ENCODE measurements around the gene TMEM181.

Gene TMEM181

DNA sequence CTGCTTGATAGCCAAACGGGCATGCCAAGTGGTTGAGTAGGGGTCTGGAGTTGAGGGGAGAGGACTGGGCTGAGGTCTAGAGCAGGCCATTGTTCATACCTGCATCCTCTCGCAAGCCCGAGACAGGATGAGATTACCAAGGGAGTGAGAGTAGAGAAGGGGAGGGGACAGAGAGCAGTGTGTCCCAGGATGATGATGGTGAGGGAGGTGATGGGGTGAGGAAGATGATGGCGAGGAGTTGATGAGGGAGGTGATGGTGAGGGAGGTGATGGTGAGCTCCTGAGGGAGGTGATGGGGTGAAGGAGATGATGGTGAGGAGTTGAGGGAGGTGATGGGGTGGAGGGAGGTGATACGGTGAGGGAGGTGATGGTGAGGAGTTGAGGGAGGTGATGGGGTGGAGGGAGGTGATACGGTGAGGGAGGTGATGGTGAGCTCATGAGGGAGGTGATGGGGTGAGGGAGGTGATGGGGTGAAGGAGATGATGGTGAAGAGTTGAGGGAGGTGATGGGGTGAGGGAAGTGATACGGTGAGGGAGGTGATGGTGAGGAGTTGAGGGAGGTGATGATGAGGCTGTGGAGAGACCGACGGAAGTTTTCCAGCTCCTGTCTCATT is 6.4 kb downstream of the TMEM181 start:
- no peak for DNase-seq (ENCODE audit: low spot score)
- TF ChIP-seq, protein P1, sequence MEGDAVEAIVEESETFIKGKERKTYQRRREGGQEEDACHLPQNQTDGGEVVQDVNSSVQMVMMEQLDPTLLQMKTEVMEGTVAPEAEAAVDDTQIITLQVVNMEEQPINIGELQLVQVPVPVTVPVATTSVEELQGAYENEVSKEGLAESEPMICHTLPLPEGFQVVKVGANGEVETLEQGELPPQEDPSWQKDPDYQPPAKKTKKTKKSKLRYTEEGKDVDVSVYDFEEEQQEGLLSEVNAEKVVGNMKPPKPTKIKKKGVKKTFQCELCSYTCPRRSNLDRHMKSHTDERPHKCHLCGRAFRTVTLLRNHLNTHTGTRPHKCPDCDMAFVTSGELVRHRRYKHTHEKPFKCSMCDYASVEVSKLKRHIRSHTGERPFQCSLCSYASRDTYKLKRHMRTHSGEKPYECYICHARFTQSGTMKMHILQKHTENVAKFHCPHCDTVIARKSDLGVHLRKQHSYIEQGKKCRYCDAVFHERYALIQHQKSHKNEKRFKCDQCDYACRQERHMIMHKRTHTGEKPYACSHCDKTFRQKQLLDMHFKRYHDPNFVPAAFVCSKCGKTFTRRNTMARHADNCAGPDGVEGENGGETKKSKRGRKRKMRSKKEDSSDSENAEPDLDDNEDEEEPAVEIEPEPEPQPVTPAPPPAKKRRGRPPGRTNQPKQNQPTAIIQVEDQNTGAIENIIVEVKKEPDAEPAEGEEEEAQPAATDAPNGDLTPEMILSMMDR (IDR thresholded peaks at IDR 0.05; ENCODE audit: extremely low read depth, missing control alignments), result no peak

DNA sequence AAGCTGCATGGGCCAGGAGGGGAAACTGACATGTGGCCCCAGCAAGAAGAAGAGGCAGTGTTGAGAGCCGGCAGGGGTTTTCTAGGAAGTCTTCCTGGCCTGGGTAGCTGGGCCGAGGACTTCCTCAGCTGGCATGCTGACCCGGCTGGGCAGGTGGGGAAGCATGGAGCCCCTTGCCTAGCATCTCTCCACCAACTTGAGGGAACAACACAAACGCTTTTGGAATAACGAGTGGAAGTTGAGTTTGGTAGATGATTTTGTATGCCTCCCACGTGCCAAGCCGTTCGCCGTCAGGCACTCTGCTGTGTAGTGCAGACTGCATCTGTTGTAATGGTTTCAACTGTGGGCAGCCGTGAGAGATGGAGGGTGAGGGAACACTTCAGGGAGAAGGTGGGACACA is 7.3 kb downstream of the TMEM181 start:
- no peak for DNase-seq (ENCODE audit: low spot score)
- TF ChIP-seq, protein P1 (IDR thresholded peaks at IDR 0.05; ENCODE audit: extremely low read depth, missing control alignments), result no peak

DNA sequence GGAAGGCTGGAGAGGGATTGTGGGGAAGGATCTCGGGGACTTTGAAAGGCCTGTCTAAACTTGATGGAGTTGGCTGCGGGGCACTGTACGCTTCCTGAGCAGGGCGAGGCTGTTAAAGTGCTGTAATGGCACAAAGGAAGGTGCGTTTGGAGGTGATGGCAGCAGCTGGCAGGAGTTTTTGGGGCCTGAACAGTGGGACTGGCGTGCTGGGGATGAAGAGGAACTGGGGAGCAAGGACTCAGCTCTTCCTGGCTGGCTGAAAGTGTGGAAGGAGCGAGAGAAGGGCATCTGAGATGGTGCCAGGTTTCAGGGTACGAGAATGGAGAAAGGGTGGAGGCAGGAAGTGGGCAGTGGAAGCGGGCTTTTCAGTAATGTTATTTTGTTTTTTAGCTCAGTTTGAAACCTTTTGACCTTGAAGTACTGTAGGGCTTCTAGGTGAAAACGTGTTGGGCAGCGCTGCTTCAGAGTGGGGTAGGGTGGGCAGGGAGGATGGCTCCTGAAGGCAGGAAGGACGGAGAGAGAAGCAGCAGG is 8.0 kb downstream of the TMEM181 start:
- no peak for DNase-seq (ENCODE audit: low spot score)
- TF ChIP-seq, protein P1 (IDR thresholded peaks at IDR 0.05; ENCODE audit: extremely low read depth, missing control alignments), result no peak

DNA sequence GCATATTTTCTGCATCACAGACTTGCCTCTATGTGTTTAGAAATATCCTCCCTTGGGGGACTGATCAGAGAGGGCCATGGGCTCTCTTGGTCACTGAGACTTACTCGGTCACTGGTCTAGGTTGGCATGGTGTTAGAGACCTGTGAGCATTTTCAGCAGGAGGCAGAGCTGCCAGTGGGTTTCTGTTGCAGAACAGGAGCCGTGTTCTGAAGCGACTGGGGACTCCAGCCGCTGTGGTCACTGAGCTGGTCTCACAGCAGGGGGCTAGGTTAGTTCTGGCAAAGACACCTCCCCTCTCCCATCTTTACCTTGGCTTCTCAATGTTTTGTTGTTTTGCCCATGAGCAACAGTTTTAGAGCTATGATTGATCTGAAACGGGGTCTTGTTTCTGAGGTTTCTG is 8.7 kb downstream of the TMEM181 start:
- TF ChIP-seq, protein P1 (IDR thresholded peaks at IDR 0.05; ENCODE audit: extremely low read depth, missing control alignments), result no peak
- DNase-seq (ENCODE audit: low spot score), result no peak

DNA sequence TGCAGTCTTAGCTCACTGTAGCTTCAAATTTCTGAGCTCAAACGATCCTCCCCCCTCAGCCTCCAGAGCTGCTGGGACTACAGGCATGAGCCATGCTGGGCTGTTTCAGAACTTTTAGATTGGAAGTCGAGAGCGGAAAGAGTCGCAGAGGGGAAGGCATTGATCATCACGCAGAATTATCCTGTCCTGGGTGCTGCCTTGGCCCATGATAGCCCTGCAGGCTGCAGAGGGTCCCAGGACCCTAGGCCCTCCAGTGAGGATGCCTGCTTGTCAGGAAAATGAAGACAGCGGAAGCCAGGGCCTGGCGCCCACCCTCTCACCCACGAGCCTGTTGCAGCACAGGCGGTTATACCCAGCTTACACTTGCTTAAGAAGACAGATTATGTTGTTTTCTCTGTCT is 9.1 kb downstream of the TMEM181 start:
- TF ChIP-seq, protein P1 (IDR thresholded peaks at IDR 0.05; ENCODE audit: extremely low read depth, missing control alignments), result no peak
- no peak for DNase-seq (ENCODE audit: low spot score)

DNA sequence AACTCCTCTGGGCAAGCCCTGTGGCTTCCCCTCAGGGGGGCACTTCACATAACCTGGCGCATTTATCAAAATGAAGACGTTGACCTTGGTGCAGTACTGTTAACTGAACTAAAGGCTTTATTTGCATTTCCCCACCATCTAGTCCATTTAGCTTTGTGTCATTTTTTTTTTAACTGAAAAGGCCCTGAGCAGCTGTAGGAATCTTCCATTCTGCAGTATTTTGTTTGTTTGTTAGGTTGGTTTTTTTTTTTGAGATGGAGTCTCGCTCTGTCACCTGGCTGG is 10.7 kb downstream of the TMEM181 start:
- no peak for DNase-seq (ENCODE audit: low spot score)
- TF ChIP-seq, protein P1 (IDR thresholded peaks at IDR 0.05; ENCODE audit: extremely low read depth, missing control alignments), result no peak

DNA sequence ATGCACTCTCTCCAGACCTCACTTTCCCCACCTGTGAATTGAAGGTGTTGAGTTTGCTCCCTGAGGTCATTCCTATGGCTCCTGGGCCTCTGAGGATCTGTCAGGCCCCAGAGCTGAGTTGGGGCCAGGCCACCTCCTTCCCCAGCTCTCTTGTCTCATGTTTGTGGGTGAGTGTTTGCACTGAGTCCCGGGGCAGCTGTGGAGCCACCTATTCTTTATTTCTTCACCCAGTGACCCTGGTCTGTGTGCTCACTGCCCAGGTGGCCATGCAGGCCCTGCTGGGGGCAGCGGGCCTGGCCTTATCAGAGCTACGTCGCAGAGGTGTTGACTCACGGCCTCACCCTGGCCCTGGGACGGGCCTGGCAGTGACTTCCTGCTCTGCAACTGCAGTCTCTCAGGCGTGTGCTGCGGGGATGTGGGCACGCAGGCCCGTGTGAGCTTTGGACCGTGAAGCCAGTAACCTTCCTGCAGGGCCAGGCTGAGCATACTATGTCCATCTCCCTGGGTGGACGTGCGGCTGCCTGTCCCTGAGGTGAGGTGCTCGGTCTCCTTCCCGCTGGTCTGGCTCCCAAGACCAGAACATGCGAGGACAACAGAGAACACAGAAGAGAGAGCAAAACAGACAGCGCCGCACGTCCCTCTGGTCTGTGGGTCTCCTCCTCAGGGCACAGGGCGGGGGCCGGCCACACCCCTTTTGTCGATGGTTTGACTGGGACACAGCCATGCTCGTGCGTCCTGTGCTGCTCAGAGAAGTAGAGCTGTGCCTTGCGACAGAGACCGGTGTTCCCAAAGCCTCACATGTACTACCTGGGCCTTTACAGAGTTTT is 12.1 kb downstream of the TMEM181 start:
- no peak for DNase-seq (ENCODE audit: low spot score)
- TF ChIP-seq, protein P1 (IDR thresholded peaks at IDR 0.05; ENCODE audit: extremely low read depth, missing control alignments), result no peak

Data from GM20000 (cell line).